Kidney (tissue), 14 donors: ENCODE results near the gene RPL10. TPM values are rescaled to one million over a fixed set of nuclear protein-coding genes. Genes with fewer than 3 reads are reported as not detected.

Experiments
- DNase-seq, 5 donors: peaks; one replicate each; pipeline ENCODE4 v3.0.0-alpha.2; 2013 to 2020
- FAIRE-seq: peaks from 2 replicates; lab custom pipeline; 2012; peaks lifted over from hg19 to GRCh38; lab: Jason Lieb, UNC
- H3K27ac ChIP-seq, 2 donors: one replicate each; pipeline ENCODE4 v1.7.0; 2013; ENCODE audit warnings: low read depth in 2 of 2, low read length in 2 of 2, inconsistent platforms in 1 of 2
- H3K27me3 ChIP-seq: one replicate; pipeline ENCODE4 v1.7.1; 2013; ENCODE audit warnings: low read length, inconsistent platforms; ENCODE audit not compliant: control insufficient read depth, insufficient read depth
- H3K36me3 ChIP-seq, 3 donors: one replicate each; pipeline versions ENCODE4 v1.7.0 to v1.7.1; 2013; ENCODE audit warnings: low read length in 3 of 3, control low read depth in 1 of 3, inconsistent platforms in 1 of 3; ENCODE audit not compliant: insufficient read depth in 3 of 3, control insufficient read depth in 2 of 3
- H3K4me1 ChIP-seq, 3 donors: one replicate each; pipeline versions ENCODE4 v1.7.0 to v1.7.1; 2013; ENCODE audit warnings: low read length in 3 of 3, inconsistent platforms in 1 of 3, low read depth in 1 of 3; ENCODE audit not compliant: control insufficient read depth in 2 of 3, insufficient read depth in 2 of 3
- H3K4me3 ChIP-seq, 3 donors: one replicate each; pipeline versions ENCODE4 v1.7.0 to v1.8.1; 2013; ENCODE audit warnings: low read length in 3 of 3, control low read depth in 1 of 3, inconsistent platforms in 1 of 3
- H3K9ac ChIP-seq, 3 donors: one replicate each; pipeline versions ENCODE4 v1.7.0 to v1.7.1; 2013; ENCODE audit warnings: low read length in 3 of 3, control low read depth in 1 of 3, inconsistent platforms in 1 of 3
- H3K9me3 ChIP-seq, 3 donors: one replicate each; pipeline versions ENCODE4 v1.7.0 to v1.7.1; 2013; ENCODE audit warnings: low read length in 3 of 3, control low read depth in 1 of 3, inconsistent platforms in 1 of 3; ENCODE audit not compliant: control insufficient read depth in 2 of 3, insufficient read depth in 1 of 3
- intact Hi-C: fragments of 100-400 bp; cut with DNase I; formaldehyde crosslinking; loops from one replicate; pipeline ENCODE4 v1.11.1; 2022
- polyA plus RNA-seq: library from polyadenylated mRNA; stranded (reverse); fragments of 350-450 nt; fragmentation: Illumina TruSeq; extraction: RNeasy Lipid Tissue Mini Kit (QIAGEN cat#74804); gene quantifications from one replicate; pipeline ENCODE4 v1.2.3, GENCODE V29; 2014; ENCODE audit warnings: low read depth, low replicate concordance; ENCODE audit not compliant: insufficient read depth
- total RNA-seq: library from RNA; stranded (reverse); fragmentation: NEBNext Ultra II Directional; extraction: Animal tissue kit (Norgen Biotek cat#: 25700); gene quantifications from one replicate; pipeline ENCODE4 v1.2.1, GENCODE V29; 2021
- TF ChIP-seq, protein P1 (sequence below): IDR thresholded peaks from 3 replicates; pipeline ENCODE4 v1.5.1; 2012; ENCODE audit warnings: mild to moderate bottlenecking, moderate library complexity, borderline replicate concordance; ENCODE audit not compliant: insufficient read depth; ENCODE audit errors: extremely low read depth
- donor health status: control.
- donor health status: control.
- donor health status: control.
- donor health status: control.
- donor health status: control.
- donor health status: DM: yes; HTN: yes; CAD: no.
- donor health status: Normal renal cell carcinoma (clear cell type).

RPL10 gene
- total and polyA plus RNA-seq, 2 donors from 2014 or later = 2,684 to 2,858 TPM

DNA sequence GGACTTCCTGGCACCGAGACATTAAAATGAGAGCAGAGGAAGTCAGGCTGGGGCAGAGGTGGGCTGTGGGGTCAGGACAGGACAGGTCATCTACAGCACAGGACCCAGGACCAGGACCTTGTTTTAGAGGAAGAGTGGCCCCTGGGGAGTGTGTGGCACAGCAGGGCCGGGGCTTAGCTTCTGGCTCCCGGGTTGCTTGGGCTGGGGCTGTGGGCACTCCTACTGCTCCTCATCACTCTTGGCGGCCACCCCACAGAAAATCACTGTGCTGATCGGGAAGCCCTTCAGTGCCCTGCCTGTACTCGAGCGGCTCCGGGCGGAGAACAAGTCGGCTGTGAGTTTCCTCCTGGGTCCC lies 22.2 kb downstream of the RPL10 start:
- intact Hi-C loops = no loop called here
- Histone ChIP-seq H3K9ac (no peak overlapping the region), H3K4me3 (no peak overlapping the region), H3K9me3 (no peaks in the 10 kb centered on the region), H3K36me3 (no peaks in the 10 kb centered on the region), H3K27me3 (no peaks in the 10 kb centered on the region), H3K27ac (no peak overlapping the region), H3K4me1 (no peaks in the 10 kb centered on the region)
- DNase-seq (no peak), FAIRE-seq (no peak)
- TF ChIP-seq, protein P1, sequence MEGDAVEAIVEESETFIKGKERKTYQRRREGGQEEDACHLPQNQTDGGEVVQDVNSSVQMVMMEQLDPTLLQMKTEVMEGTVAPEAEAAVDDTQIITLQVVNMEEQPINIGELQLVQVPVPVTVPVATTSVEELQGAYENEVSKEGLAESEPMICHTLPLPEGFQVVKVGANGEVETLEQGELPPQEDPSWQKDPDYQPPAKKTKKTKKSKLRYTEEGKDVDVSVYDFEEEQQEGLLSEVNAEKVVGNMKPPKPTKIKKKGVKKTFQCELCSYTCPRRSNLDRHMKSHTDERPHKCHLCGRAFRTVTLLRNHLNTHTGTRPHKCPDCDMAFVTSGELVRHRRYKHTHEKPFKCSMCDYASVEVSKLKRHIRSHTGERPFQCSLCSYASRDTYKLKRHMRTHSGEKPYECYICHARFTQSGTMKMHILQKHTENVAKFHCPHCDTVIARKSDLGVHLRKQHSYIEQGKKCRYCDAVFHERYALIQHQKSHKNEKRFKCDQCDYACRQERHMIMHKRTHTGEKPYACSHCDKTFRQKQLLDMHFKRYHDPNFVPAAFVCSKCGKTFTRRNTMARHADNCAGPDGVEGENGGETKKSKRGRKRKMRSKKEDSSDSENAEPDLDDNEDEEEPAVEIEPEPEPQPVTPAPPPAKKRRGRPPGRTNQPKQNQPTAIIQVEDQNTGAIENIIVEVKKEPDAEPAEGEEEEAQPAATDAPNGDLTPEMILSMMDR = no peak

DNA sequence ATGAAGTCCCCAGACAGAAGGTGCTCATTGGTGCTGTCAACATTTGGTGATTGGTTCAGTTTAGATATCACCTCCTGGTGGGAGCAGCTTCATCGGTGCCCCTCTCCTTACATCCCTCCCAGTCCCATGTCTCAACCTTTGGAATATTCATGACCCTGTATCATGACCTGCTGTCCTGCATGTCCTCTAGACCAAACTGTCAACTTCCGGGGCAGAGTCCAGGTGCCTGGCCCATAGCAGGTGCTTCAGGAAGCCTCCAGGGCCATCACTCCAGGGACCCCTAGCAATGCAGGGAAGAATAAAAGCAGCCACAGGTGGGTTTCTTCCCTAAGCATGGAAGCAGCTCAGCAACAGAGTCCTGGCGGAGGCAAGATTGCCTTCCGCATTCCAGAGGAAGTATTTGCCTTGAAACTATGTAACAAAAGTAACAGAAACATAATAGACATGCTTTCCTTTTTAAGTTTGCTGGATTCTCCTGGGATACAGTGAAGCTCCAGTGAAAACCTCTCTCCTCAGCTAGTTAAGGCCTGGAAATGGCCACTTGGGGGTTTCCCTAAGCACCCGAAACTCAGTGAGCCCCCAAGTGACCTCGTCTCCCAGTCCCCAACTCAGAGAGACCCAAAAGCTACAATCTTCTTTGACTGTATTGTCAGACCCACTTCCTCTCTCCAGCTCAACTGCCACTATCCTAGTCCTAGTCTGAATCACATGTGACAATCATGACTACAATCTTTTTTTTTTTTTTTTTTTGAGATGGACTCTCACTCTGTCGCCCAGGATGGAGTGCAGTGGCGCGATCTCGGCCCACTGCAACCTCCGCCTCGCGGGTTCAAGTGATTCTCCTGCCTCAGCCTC lies 29.0 kb downstream of the RPL10 start:
- H3K27ac ChIP-seq = no peak overlapping the region
- no peak for DNase-seq

DNA sequence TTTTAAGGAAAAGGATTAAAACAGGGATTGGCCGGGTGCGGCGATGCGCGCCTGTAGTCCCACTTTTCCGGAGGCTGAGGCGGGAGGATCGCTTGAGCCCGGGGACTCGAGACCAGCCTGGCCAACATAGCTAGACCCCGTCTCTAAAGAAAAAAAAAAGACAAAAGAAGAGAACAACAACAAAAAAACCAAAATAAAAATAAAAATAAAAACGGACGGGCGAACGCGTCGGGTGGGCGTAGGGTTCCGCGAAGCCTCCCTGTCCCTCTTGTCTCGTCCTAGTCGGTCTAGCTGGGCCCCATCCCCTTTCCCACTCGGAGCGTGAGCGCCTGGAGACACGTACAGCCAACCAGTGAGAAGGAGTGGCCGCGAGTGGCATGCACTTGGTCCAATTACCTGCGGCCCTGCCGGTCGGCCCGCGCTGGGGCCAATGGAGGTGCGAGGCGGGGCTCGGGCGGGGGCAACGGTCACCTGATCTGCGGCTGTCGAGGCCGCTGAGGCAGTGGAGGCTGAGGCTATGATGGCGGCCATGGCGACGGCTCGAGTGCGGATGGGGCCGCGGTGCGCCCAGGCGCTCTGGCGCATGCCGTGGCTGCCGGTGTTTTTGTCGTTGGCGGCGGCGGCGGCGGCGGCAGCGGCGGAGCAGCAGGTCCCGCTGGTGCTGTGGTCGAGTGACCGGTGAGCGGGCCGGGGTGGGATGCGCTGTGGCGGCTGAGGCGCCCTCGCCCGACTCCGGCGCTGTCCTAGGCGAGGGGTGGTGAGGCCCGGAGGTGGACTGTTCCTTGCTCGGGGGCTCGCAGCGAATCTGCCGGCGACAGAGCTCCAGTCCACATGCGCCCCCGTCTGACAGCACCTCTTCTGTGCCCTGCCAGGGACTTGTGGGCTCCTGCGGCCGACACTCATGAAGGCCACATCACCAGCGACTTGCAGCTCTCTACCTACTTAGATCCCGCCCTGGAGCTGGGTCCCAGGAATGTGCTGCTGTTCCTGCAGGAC lies 30.3 kb downstream of the RPL10 start, which contains the start of gene ATP6AP1:
Gene ATP6AP1, plus strand, starts transcription at position 502 of the 996 bp plus-strand sequence. Its CDS starts 16 bp downstream, at position 518.
- Histone ChIP-seq H3K27ac (peak within 1 kb of the TSS; percentile 71 to 89), H3K36me3 (peaks cover 0 to 5% (median 2%) of the 10 kb centered on the region in 3 donors), H3K9me3 (no peaks in the 10 kb centered on the region), H3K4me3 (peak within 1 kb of the TSS; percentile 58 to 75 (median 63)), H3K27me3 (no peaks in the 10 kb centered on the region), H3K9ac (peak within 1 kb of the TSS; percentile 40 to 63 (median 41)), H3K4me1 (peaks cover 0 to 5% (median 0%) of the 10 kb centered on the region in 3 donors)
- DNase-seq (peak; percentile 93 to 97 (median 95)), FAIRE-seq (peak; percentile 19)
- intact Hi-C loops = no loop called here
- TF ChIP-seq, protein P1 = no peak

More for the DNA sequence above, 29.0 kb downstream of the RPL10 start:
- TF ChIP-seq, protein P1 = no peak
- Histone ChIP-seq H3K4me3 (no peak overlapping the region), H3K9me3 (no peaks in the 10 kb centered on the region), H3K4me1 (peaks cover 0 to 5% (median 0%) of the 10 kb centered on the region in 3 donors), H3K27me3 (no peaks in the 10 kb centered on the region), H3K36me3 (peaks cover 0 to 2% (median 0%) of the 10 kb centered on the region in 3 donors), H3K9ac (peak overlapping the region in 1 of 3 donors; percentile 26)
- no peak for FAIRE-seq
- intact Hi-C loops = no loop called here
